Measurements from ENCODE around the gene PTPRM. TPM values are rescaled to one million over a fixed set of nuclear protein-coding genes. Genes with fewer than 3 reads are reported as not detected.

PTPRM gene
- total and polyA plus RNA-seq, 4 donors: 9.2 to 23.0 (median 12.7) TPM

- Histone ChIP-seq H3K36me3 (ENCODE audit: control insufficient read depth in 4 of 4, insufficient read depth in 3 of 4, low read depth in 1 of 4, low read length in 3 of 4) (peaks cover 0 to 6% (median 0%) of the 10 kb centered on the region in 4 donors), H3K4me3 (ENCODE audit: low read depth in 1 of 3, low read length in 3 of 3) (no peak overlapping the region), H3K9me3 (ENCODE audit: control insufficient read depth in 4 of 4, low read length in 3 of 4) (no peaks in the 10 kb centered on the region), H3K27ac (ENCODE audit: low read depth in 1 of 2, low read length in 2 of 2) (no peak overlapping the region), H3K27me3 (ENCODE audit: control insufficient read depth in 4 of 4, insufficient read depth in 4 of 4, low read length in 3 of 4) (no peaks in the 10 kb centered on the region), H3K4me1 (ENCODE audit: control insufficient read depth in 4 of 4, insufficient read depth in 4 of 4, low read length in 3 of 4) (peaks cover 3 to 18% (median 14%) of the 10 kb centered on the region in 4 donors), H3K9ac (ENCODE audit: low read depth in 1 of 2, low read length in 2 of 2) (no peak overlapping the region)
- 93% methylated on average over 16 of the region's 16 CpGs for WGBS
- TF ChIP-seq REST (IDR thresholded peaks at IDR 0.05): no peak
- no peak for TF ChIP-seq ZBTB33 (IDR thresholded peaks at IDR 0.05)
- TF ChIP-seq FOXA2 (IDR thresholded peaks at IDR 0.05): no peak
- no peak for TF ChIP-seq TAF1 (conservative IDR thresholded peaks at IDR 0.05)
- TF ChIP-seq SP1 (IDR thresholded peaks at IDR 0.05): no peak
- no peak for TF ChIP-seq RAD21 (IDR thresholded peaks at IDR 0.05)
- no peak for TF ChIP-seq NR2F2 (IDR thresholded peaks at IDR 0.05)
- no peak for TF ChIP-seq JUND (IDR thresholded peaks at IDR 0.05)
- no peak for TF ChIP-seq FOXA1 (IDR thresholded peaks at IDR 0.05)
- no peak for DNase-seq (ENCODE audit: low spot score)
These were observed 729.9 kb downstream of the PTPRM start for GRCh38 chr18:8296886-8297616.

GRCh38 chr18:8298186-8298585 is 731.1 kb downstream of the PTPRM start:
- H3K27ac ChIP-seq (ENCODE audit: low read depth in 1 of 2, low read length in 2 of 2): no peak overlapping the region
- no peak overlapping the region for H3K9ac ChIP-seq (ENCODE audit: low read depth in 1 of 2, low read length in 2 of 2)
- H3K4me3 ChIP-seq (ENCODE audit: low read depth in 1 of 3, low read length in 3 of 3): no peak overlapping the region
- no peaks in the 10 kb centered on the region for H3K27me3 ChIP-seq (ENCODE audit: control insufficient read depth in 4 of 4, insufficient read depth in 4 of 4, low read length in 3 of 4)
- H3K36me3 ChIP-seq (ENCODE audit: control insufficient read depth in 4 of 4, insufficient read depth in 3 of 4, low read depth in 1 of 4, low read length in 3 of 4): peaks cover 0 to 6% (median 0%) of the 10 kb centered on the region in 4 donors
- TF ChIP-seq JUND (IDR thresholded peaks at IDR 0.05): no peak
- no peak for TF ChIP-seq MAX (IDR thresholded peaks at IDR 0.05)
- no peak for TF ChIP-seq FOXA1 (IDR thresholded peaks at IDR 0.05)
- TF ChIP-seq EGR1 (IDR thresholded peaks at IDR 0.05; ENCODE audit: low read depth in 2 of 2): no peak
- TF ChIP-seq RXRA (IDR thresholded peaks at IDR 0.05): no peak
- no peak for TF ChIP-seq NR2F2 (IDR thresholded peaks at IDR 0.05)
- no peak for TF ChIP-seq FOXA2 (IDR thresholded peaks at IDR 0.05)
- no peak for TF ChIP-seq HNF4G (IDR thresholded peaks at IDR 0.05)
- no peak for TF ChIP-seq YY1 (IDR thresholded peaks at IDR 0.05)
- TF ChIP-seq ATF3 (IDR thresholded peaks at IDR 0.05): no peak
- TF ChIP-seq CTCF (IDR thresholded peaks at IDR 0.05; ENCODE audit: low read depth, low read length, missing input control): no peak
- no peak for TF ChIP-seq HNF4A (conservative IDR thresholded peaks at IDR 0.05)
- TF ChIP-seq ZBTB33 (IDR thresholded peaks at IDR 0.05): no peak
- DNase-seq (ENCODE audit: low spot score): no peak
- 93% methylated on average over 2 of the region's 2 CpGs for WGBS
- peaks cover 3 to 18% (median 14%) of the 10 kb centered on the region in 4 donors for H3K4me1 ChIP-seq (ENCODE audit: control insufficient read depth in 4 of 4, insufficient read depth in 4 of 4, low read length in 3 of 4)
- H3K9me3 ChIP-seq (ENCODE audit: control insufficient read depth in 4 of 4, low read length in 3 of 4): no peaks in the 10 kb centered on the region
